ENCODE measurements around the gene BCLAF1. TPM values are rescaled to one million over a fixed set of nuclear protein-coding genes. Genes with fewer than 3 reads are reported as not detected.

Gene BCLAF1
- total RNA-seq, 1 donor from 2014 or later = 117 TPM

Other genes starting within 250 kb of the BCLAF1 start
- 0.87 TPM for gene MTFR2, start 39.5 kb downstream of the BCLAF1 start, total RNA-seq

Data from mesenteric fat pad (tissue), 1 donor.